DOHH2 (cell line): ENCODE measurements around the gene HCN2.
A peak's percentile ranks its signal among the peaks of the same experiment; 100 is the strongest.

Experiments used
- H3F3A ChIP-seq: fragments of 200-600 bp; sonication (generic), shearing (Covaris generic); 2 replicates; pipeline ENCODE4 v1.6.0; 2016; ENCODE audit warnings: antibody characterized with exemption, mild to moderate bottlenecking; ENCODE audit not compliant: control insufficient read depth, insufficient read depth
- H3K27ac ChIP-seq: fragments of 200-600 bp; sonication (generic); 2 replicates; pipeline ENCODE4 v1.5.1; 2014; ENCODE audit warnings: low read depth, mild to moderate bottlenecking, low read length, moderate library complexity
- H3K27me3 ChIP-seq: fragments of 200-600 bp; sonication (generic); 2 replicates; pipeline ENCODE4 v1.6.1; 2014; ENCODE audit warnings: mild to moderate bottlenecking, low read length, mixed read lengths; ENCODE audit not compliant: control insufficient read depth
- H3K36me3 ChIP-seq: fragments of 200-600 bp; sonication (generic); 2 replicates; pipeline ENCODE4 v1.6.1; 2014; ENCODE audit warnings: mild to moderate bottlenecking, low read length, moderate library complexity, mixed read lengths; ENCODE audit not compliant: control insufficient read depth
- H3K4me1 ChIP-seq: fragments of 200-600 bp; sonication (generic); 2 replicates; pipeline ENCODE4 v1.6.1; 2014; ENCODE audit warnings: mild to moderate bottlenecking, low read length, mixed read lengths; ENCODE audit not compliant: control insufficient read depth
- H3K4me2 ChIP-seq: fragments of 200-600 bp; sonication (generic); 2 replicates; pipeline ENCODE4 v1.6.0; 2014; ENCODE audit warnings: mild to moderate bottlenecking, low read length, moderate library complexity
- H3K4me3 ChIP-seq: fragments of 200-600 bp; sonication (generic); 2 replicates; pipeline ENCODE4 v1.5.1; 2014; ENCODE audit warnings: mild to moderate bottlenecking, low read length, mixed read lengths
- H3K79me2 ChIP-seq: fragments of 200-600 bp; sonication (generic); 2 replicates; pipeline ENCODE4 v1.6.1; 2014; ENCODE audit warnings: mild to moderate bottlenecking, low read length, mixed read lengths; ENCODE audit not compliant: control insufficient read depth
- H3K9me2 ChIP-seq: fragments of 200-600 bp; sonication (generic); replicated peaks from 2 replicates; pipeline ENCODE4 v1.6.1; 2014; ENCODE audit warnings: mild to moderate bottlenecking, low read length, mixed read lengths; ENCODE audit not compliant: control insufficient read depth
- H3K9me3 ChIP-seq: fragments of 200-600 bp; sonication (generic); 2 replicates; pipeline ENCODE4 v1.6.1; 2014; ENCODE audit warnings: antibody characterized with exemption, low read length, mixed read lengths; ENCODE audit not compliant: control insufficient read depth, insufficient read depth
- H4K20me1 ChIP-seq: fragments of 200-600 bp; sonication (generic); 2 replicates; pipeline ENCODE4 v1.6.0; 2014; ENCODE audit warnings: low read depth, mild to moderate bottlenecking, antibody characterized with exemption, low read length, moderate library complexity; ENCODE audit not compliant: control insufficient read depth, insufficient read depth
- CTCF ChIP-seq: fragments of 200-600 bp; sonication (generic); IDR thresholded peaks from one replicate; pipeline ENCODE4 v1.5.1; 2014; ENCODE audit warnings: antibody characterized with exemption, mild to moderate bottlenecking, low read depth, low read length; ENCODE audit not compliant: poor library complexity, severe bottlenecking
- EZH2phosphoT487 ChIP-seq: fragments of 200-600 bp; sonication (generic); IDR thresholded peaks from 2 replicates; pipeline ENCODE4 v1.6.1; 2017; ENCODE audit warnings: borderline replicate concordance, mild to moderate bottlenecking, antibody characterized with exemption, low read length, moderate library complexity, mixed read lengths

HCN2 gene

GRCh38 chr19:639253-640160 is 49.8 kb downstream of the HCN2 start, which contains the start of gene FGF22:
FGF22 (plus strand) TSS chr19:639879; CDS start chr19:639926, 47 bp downstream.
- Histone ChIP-seq H3K9me3 (no peaks in the 10 kb centered on the region), H3K4me2 (peak within 1 kb of the TSS; percentile 69), H3K36me3 (peaks cover 7% of the 10 kb centered on the region), H3K27ac (no peak within 1 kb of the TSS), H3K4me3 (peak within 1 kb of the TSS; percentile 56), H3F3A (no peaks in the 10 kb centered on the region; the same call in 1 of the 2 replicates), H3K79me2 (no peaks in the 10 kb centered on the region), H3K9me2 (no peaks in the 10 kb centered on the region), H3K4me1 (peaks cover 25% of the 10 kb centered on the region), H3K27me3 (peaks cover 2% of the 10 kb centered on the region; the same call in 1 of the 2 replicates), H4K20me1 (peaks cover 2% of the 10 kb centered on the region; the same call in 1 of the 2 replicates)
- TF ChIP-seq EZH2phosphoT487 (no peak), CTCF (no peak)

GRCh38 chr19:640161-640558 is 50.5 kb downstream of the HCN2 start:
- H3K4me2 ChIP-seq, result peak overlapping the region; percentile 65
- TF ChIP-seq EZH2phosphoT487 (no peak), CTCF (no peak)
- H3K4me3 ChIP-seq, result peak overlapping the region; percentile 56
- H3K36me3 ChIP-seq, result peaks cover 13% of the 10 kb centered on the region
- H3K4me1 ChIP-seq, result peaks cover 25% of the 10 kb centered on the region
- no peaks in the 10 kb centered on the region; the same call in 1 of the 2 replicates for H3F3A ChIP-seq
- no peaks in the 10 kb centered on the region for H3K9me3 ChIP-seq
- H3K79me2 ChIP-seq, result no peaks in the 10 kb centered on the region
- H3K27me3 ChIP-seq, result peaks cover 2% of the 10 kb centered on the region; the same call in 1 of the 2 replicates
- no peaks in the 10 kb centered on the region for H3K9me2 ChIP-seq
- H3K27ac ChIP-seq, result no peak overlapping the region
- H4K20me1 ChIP-seq, result peaks cover 2% of the 10 kb centered on the region; the same call in 1 of the 2 replicates

GRCh38 chr19:640606-641189 is 51.0 kb downstream of the HCN2 start:
- H3K36me3 ChIP-seq, result peaks cover 14% of the 10 kb centered on the region
- no peaks in the 10 kb centered on the region for H3K9me3 ChIP-seq
- H3K79me2 ChIP-seq, result no peaks in the 10 kb centered on the region
- H3F3A ChIP-seq, result no peaks in the 10 kb centered on the region; the same call in 1 of the 2 replicates
- no peak overlapping the region for H3K4me2 ChIP-seq
- H3K9me2 ChIP-seq, result no peaks in the 10 kb centered on the region
- peaks cover 25% of the 10 kb centered on the region for H3K4me1 ChIP-seq
- H4K20me1 ChIP-seq, result peaks cover 2% of the 10 kb centered on the region; the same call in 1 of the 2 replicates
- H3K4me3 ChIP-seq, result no peak overlapping the region
- TF ChIP-seq EZH2phosphoT487 (no peak), CTCF (no peak)
- H3K27me3 ChIP-seq, result peaks cover 2% of the 10 kb centered on the region; the same call in 1 of the 2 replicates
- H3K27ac ChIP-seq, result no peak overlapping the region
